IMR-90 (cell line): Measurements from ENCODE around the gene WASF3. TPM values are rescaled to one million over a fixed set of nuclear protein-coding genes. Genes with fewer than 3 reads are reported as not detected.

Source experiments
- ATAC-seq: fragments of 200-7000 bp; cut with Tn5 transposase; 2 replicates; pipeline ENCODE4 v1.9.1; 2020; ENCODE audit warnings: low read depth, mild to moderate bottlenecking, moderate library complexity
- BruUV-seq: library from RNA; stranded (reverse); fragments of 400-500 nt; replicated peaks from 2 replicates; lab custom pipeline; 2021; lab: Mats Ljungman, UMichigan
- CTCF ChIA-PET: fragments of 300-600 bp; formaldehyde crosslinking; extraction: SDS; loops from one replicate; lab custom pipeline; 2021; ENCODE audit warnings: antibody characterized with exemption; lab: Yijun Ruan, JAX
- POLR2A ChIA-PET: fragments of 300-600 bp; sonication (Branson Sonifier 250); formaldehyde crosslinking; loops from one replicate; lab custom pipeline; 2022; ENCODE audit warnings: antibody characterized with exemption; ENCODE audit not compliant: unreplicated experiment; lab: Charles Lee
- DNase-seq: peaks from one replicate; pipeline ENCODE4 v3.0.0; 2013
- H2AFZ ChIP-seq: replicated peaks from 2 replicates; pipeline ENCODE3; 2013; ENCODE audit warnings: low read length, mild to moderate bottlenecking; ENCODE audit not compliant: poor library complexity
- H2AK5ac ChIP-seq: 2 replicates; pipeline ENCODE4 v1.6.1; 2013; ENCODE audit warnings: low read depth, low read length, inconsistent platforms
- H2AK9ac ChIP-seq: replicated peaks from 2 replicates; pipeline ENCODE3; 2013; ENCODE audit warnings: mild to moderate bottlenecking, low read depth, low read length, moderate library complexity; ENCODE audit not compliant: poor library complexity
- H2BK120ac ChIP-seq: 2 replicates; pipeline ENCODE4 v1.6.1; 2013; ENCODE audit warnings: low read depth, low read length, inconsistent platforms
- H2BK15ac ChIP-seq: 3 replicates; pipeline ENCODE4 v1.6.1; 2013; ENCODE audit warnings: low read depth, low read length, inconsistent platforms
- H2BK20ac ChIP-seq: 2 replicates; pipeline ENCODE4 v1.6.1; 2013; ENCODE audit warnings: low read depth, mild to moderate bottlenecking, inconsistent platforms, low read length, moderate library complexity
- H2BK5ac ChIP-seq: 2 replicates; pipeline ENCODE4 v1.6.1; 2013; ENCODE audit warnings: mild to moderate bottlenecking, low read depth, low read length, inconsistent platforms; ENCODE audit not compliant: poor library complexity, severe bottlenecking
- H3K14ac ChIP-seq: replicated peaks from 2 replicates; pipeline ENCODE4 v1.6.1; 2013; ENCODE audit warnings: low read depth, low read length, inconsistent platforms
- H3K18ac ChIP-seq: 2 replicates; pipeline ENCODE4 v1.6.1; 2013; ENCODE audit warnings: low read depth, low read length, control low read depth
- H3K23ac ChIP-seq: 2 replicates; pipeline ENCODE4 v1.6.1; 2013; ENCODE audit warnings: low read depth, low read length, inconsistent platforms
- H3K27ac ChIP-seq: 2 replicates; pipeline ENCODE4 v1.5.1; 2013; ENCODE audit warnings: mild to moderate bottlenecking, control low read depth, low read length; ENCODE audit not compliant: insufficient read depth
- H3K27me3 ChIP-seq: 2 replicates; pipeline ENCODE4 v1.6.1; 2013; ENCODE audit warnings: low read length; ENCODE audit not compliant: control insufficient read depth, insufficient read depth
- H3K36me3 ChIP-seq: 2 replicates; pipeline ENCODE4 v1.6.1; 2013; ENCODE audit warnings: low read length, mixed read lengths; ENCODE audit not compliant: control insufficient read depth, insufficient read depth
- H3K4ac ChIP-seq: 2 replicates; pipeline ENCODE4 v1.6.1; 2013; ENCODE audit warnings: low read depth, low read length, inconsistent platforms
- H3K4me1 ChIP-seq: 2 replicates; pipeline ENCODE4 v1.6.1; 2013; ENCODE audit warnings: low read length, mixed read lengths; ENCODE audit not compliant: control insufficient read depth, insufficient read depth
- H3K4me2 ChIP-seq: 2 replicates; pipeline ENCODE4 v1.6.1; 2013; ENCODE audit warnings: low read depth, mild to moderate bottlenecking, control low read depth, low read length, moderate library complexity
- H3K4me3 ChIP-seq: 2 replicates; pipeline ENCODE4 v1.5.1; 2013; ENCODE audit warnings: low read depth, mild to moderate bottlenecking, control low read depth, low read length, moderate library complexity; ENCODE audit not compliant: insufficient read depth
- H3K56ac ChIP-seq: 2 replicates; pipeline ENCODE4 v1.6.1; 2013; ENCODE audit warnings: low read length, inconsistent platforms; ENCODE audit not compliant: insufficient read depth; ENCODE audit errors: extremely low read depth
- H3K79me1 ChIP-seq, 2 experiments: 2 replicates each; pipeline ENCODE4 v1.6.1; 2013; ENCODE audit warnings: low read length in 2 of 2, inconsistent platforms in 1 of 2, low read depth in 1 of 2
- H3K9ac ChIP-seq: 2 replicates; pipeline ENCODE4 v1.6.1; 2013; ENCODE audit warnings: low read depth, low read length, control low read depth
- H3K9me1 ChIP-seq: 2 replicates; pipeline ENCODE4 v1.6.1; 2013; ENCODE audit warnings: low read length, inconsistent platforms; ENCODE audit not compliant: insufficient read depth
- H3K9me3 ChIP-seq: 2 replicates; pipeline ENCODE4 v1.6.1; 2013; ENCODE audit warnings: low read length; ENCODE audit not compliant: control insufficient read depth, insufficient read depth
- H4K20me1 ChIP-seq: 2 replicates; pipeline ENCODE4 v1.6.1; 2013; ENCODE audit warnings: low read length, inconsistent platforms; ENCODE audit not compliant: insufficient read depth
- H4K5ac ChIP-seq: 2 replicates; pipeline ENCODE4 v1.6.1; 2013; ENCODE audit warnings: mild to moderate bottlenecking, low read depth, low read length, control low read depth
- H4K8ac ChIP-seq, 2 experiments: 2 replicates each; pipeline ENCODE4 v1.6.1; 2013; ENCODE audit warnings: low read depth in 2 of 2, low read length in 2 of 2, control low read depth in 1 of 2, inconsistent platforms in 1 of 2
- H4K91ac ChIP-seq: 2 replicates; pipeline ENCODE4 v1.6.1; 2013; ENCODE audit warnings: low read depth, low read length, inconsistent platforms; ENCODE audit not compliant: insufficient read depth
- BHLHE40 ChIP-seq: fragments of 150-350 bp; IDR thresholded peaks from 2 replicates; pipeline ENCODE4 v1.6.1; 2016; ENCODE audit warnings: mild to moderate bottlenecking, low read depth, low read length
- CEBPB ChIP-seq: IDR thresholded peaks from 2 replicates; pipeline ENCODE4 v1.6.1; 2012; ENCODE audit warnings: low read depth, low read length, improper control_type of control experiment
- CHD1 ChIP-seq: IDR thresholded peaks from 2 replicates; pipeline ENCODE4 v1.6.1; 2012; ENCODE audit warnings: low read depth, low read length, improper control_type of control experiment
- CTCF ChIP-seq: conservative IDR thresholded peaks from 2 replicates; pipeline ENCODE4 v1.5.1; 2012; ENCODE audit warnings: mild to moderate bottlenecking, low read depth, low read length, improper control_type of control experiment
- ELK1 ChIP-seq: fragments of 150-350 bp; IDR thresholded peaks from 2 replicates; pipeline ENCODE4 v1.6.1; 2016; ENCODE audit warnings: low read depth, mild to moderate bottlenecking, low read length, moderate library complexity, borderline replicate concordance
- FOS ChIP-seq: fragments of 150-350 bp; IDR thresholded peaks from 2 replicates; pipeline ENCODE4 v1.6.1; 2016; ENCODE audit warnings: low read depth, low read length
- MAFK ChIP-seq: IDR thresholded peaks from 2 replicates; pipeline ENCODE4 v1.6.1; 2012; ENCODE audit warnings: low read depth, low read length, improper control_type of control experiment
- MAZ ChIP-seq: IDR thresholded peaks from 2 replicates; pipeline ENCODE4 v1.6.1; 2012; ENCODE audit warnings: low read depth, mild to moderate bottlenecking, low read length, improper control_type of control experiment, moderate library complexity, borderline replicate concordance
- MXI1 ChIP-seq: IDR thresholded peaks from 2 replicates; pipeline ENCODE4 v1.6.1; 2012; ENCODE audit warnings: low read depth, mild to moderate bottlenecking, low read length, moderate library complexity, borderline replicate concordance
- NFE2L2 ChIP-seq: fragments of 150-350 bp; IDR thresholded peaks from 2 replicates; pipeline ENCODE4 v1.6.1; 2016; ENCODE audit warnings: low read depth, mild to moderate bottlenecking, low read length
- POLR2A ChIP-seq: IDR thresholded peaks from 2 replicates; pipeline ENCODE4 v1.6.1; 2012; ENCODE audit warnings: mild to moderate bottlenecking, low read depth, low read length
- RAD21 ChIP-seq: IDR thresholded peaks from 2 replicates; pipeline ENCODE4 v1.6.1; 2012; ENCODE audit warnings: low read length, improper control_type of control experiment
- RCOR1 ChIP-seq: IDR thresholded peaks from 2 replicates; pipeline ENCODE4 v1.6.1; 2012; ENCODE audit warnings: mild to moderate bottlenecking, low read length, improper control_type of control experiment; ENCODE audit not compliant: insufficient replicate concordance
- RFX5 ChIP-seq: IDR thresholded peaks from 2 replicates; pipeline ENCODE4 v1.8.0; 2012; ENCODE audit warnings: low read depth, mild to moderate bottlenecking, low read length, moderate library complexity
- SMC3 ChIP-seq: fragments of 150-350 bp; IDR thresholded peaks from 2 replicates; pipeline ENCODE4 v1.6.1; 2016; ENCODE audit warnings: low read depth, mild to moderate bottlenecking, antibody characterized with exemption, low read length, moderate library complexity
- USF2 ChIP-seq: fragments of 150-350 bp; IDR thresholded peaks from 2 replicates; pipeline ENCODE4 v1.6.1; 2017; ENCODE audit warnings: mild to moderate bottlenecking, antibody characterized with exemption, low read length, low read depth
- dilution Hi-C: fragments of 300-500 bp; cut with HindIII; formaldehyde crosslinking; loops from one replicate; pipeline ENCODE4 v1.14.3; 2018; ENCODE audit warnings: low sequenced_read_pairs; ENCODE audit not compliant: unreplicated experiment
- in situ Hi-C: fragments of 300-500 bp; cut with MboI; formaldehyde crosslinking; loops from 3 replicates; pipeline ENCODE4 v1.14.3; 2019; ENCODE audit warnings: low sequenced_read_pairs, inconsistent platforms, mixed read lengths
- intact Hi-C: fragments of 100-400 bp; cut with micrococcal nuclease; formaldehyde crosslinking; loops from 2 replicates; pipeline ENCODE4 v1.10.0; 2022
- polyA plus RNA-seq, 3 experiments: library from polyadenylated mRNA; depleted of rRNA; stranded (reverse); fragments of >200 nt; gene quantifications; 2 replicates each; pipeline ENCODE4 v1.2.3, GENCODE V29; 2012; ENCODE audit warnings: low replicate concordance in 1 of 3
- total RNA-seq: library from RNA; depleted of rRNA; stranded (reverse); fragments of >200 nt; gene quantifications from 2 replicates; pipeline ENCODE4 v1.2.3, GENCODE V29; 2012

Gene WASF3
- total and polyA plus RNA-seq, 2 of the 4 experiments (the other 2 are of a cell fraction): 4.3 to 11.4 TPM

GRCh38 chr13:26563713-26564112 lies 6.2 kb downstream of the WASF3 start:
- POLR2A ChIA-PET: interaction anchor here (0.6 kb wide), 1 partner anchor 1330 kb away, joined by 3 read pairs; no protein-coding TSS in a partner anchor
- Histone ChIP-seq H3K9ac (no peak overlapping the region), H4K20me1 (peaks cover 35% of the 10 kb centered on the region), H2AFZ (no peak overlapping the region), H4K8ac (no peak overlapping the region), H3K79me1 (peaks cover 43 to 89% of the 10 kb centered on the region in 2 experiments), H3K4me1 (peaks cover 20% of the 10 kb centered on the region), H2BK15ac (no peak overlapping the region), H2BK5ac (no peak overlapping the region), H2AK9ac (no peak overlapping the region), H3K36me3 (no peaks in the 10 kb centered on the region), H3K18ac (no peak overlapping the region; the same call in 1 of the 2 replicates), H2BK120ac (no peak overlapping the region), H3K27ac (no peak overlapping the region), H4K91ac (no peak overlapping the region), H3K4me3 (no peak overlapping the region), H2BK20ac (no peak overlapping the region), H4K5ac (no peak overlapping the region), H3K14ac (no peak overlapping the region), H3K9me3 (no peaks in the 10 kb centered on the region), H3K56ac (no peak overlapping the region), H3K27me3 (no peaks in the 10 kb centered on the region), H3K23ac (no peak overlapping the region), H3K9me1 (peaks cover 36% of the 10 kb centered on the region), H2AK5ac (no peak overlapping the region), H3K4ac (no peak overlapping the region), H3K4me2 (no peak overlapping the region)
- ATAC-seq: no peak
- no TSS peak for BruUV-seq
- CTCF ChIA-PET: no interaction called here
- no peak for TF ChIP-seq ELK1
- no peak for TF ChIP-seq USF2
- TF ChIP-seq SMC3: no peak
- no peak for TF ChIP-seq NFE2L2
- TF ChIP-seq RFX5: no peak
- no peak for TF ChIP-seq CEBPB
- no peak for TF ChIP-seq MAZ
- TF ChIP-seq RAD21: no peak
- TF ChIP-seq MXI1: no peak
- no peak for TF ChIP-seq FOS
- TF ChIP-seq POLR2A: no peak
- no peak for TF ChIP-seq MAFK
- TF ChIP-seq CHD1: no peak
- TF ChIP-seq CTCF: no peak
- no peak for TF ChIP-seq BHLHE40
- no peak for TF ChIP-seq RCOR1
- intact Hi-C loops: no loop called here
- in situ Hi-C loops: no loop called here
- dilution Hi-C loops: no loop called here
- no peak for DNase-seq
